T follicular helper cell (primary cell): ENCODE data around the gene CNNM2.
"Not testable (repeated sequence)": the region's sequence is repeated elsewhere in the genome, so short reads cannot be mapped to it uniquely, and the experiment has no call there.

ENCODE experiments used
- DNase-seq: peaks from one replicate; pipeline ENCODE4 v3.0.0-alpha.2; 2020; ENCODE audit warnings: low read depth

The CNNM2 gene

GRCh38 chr10:102926842-102927241, 8.7 kb downstream of the CNNM2 start:
- DNase-seq = no peak

DNA sequence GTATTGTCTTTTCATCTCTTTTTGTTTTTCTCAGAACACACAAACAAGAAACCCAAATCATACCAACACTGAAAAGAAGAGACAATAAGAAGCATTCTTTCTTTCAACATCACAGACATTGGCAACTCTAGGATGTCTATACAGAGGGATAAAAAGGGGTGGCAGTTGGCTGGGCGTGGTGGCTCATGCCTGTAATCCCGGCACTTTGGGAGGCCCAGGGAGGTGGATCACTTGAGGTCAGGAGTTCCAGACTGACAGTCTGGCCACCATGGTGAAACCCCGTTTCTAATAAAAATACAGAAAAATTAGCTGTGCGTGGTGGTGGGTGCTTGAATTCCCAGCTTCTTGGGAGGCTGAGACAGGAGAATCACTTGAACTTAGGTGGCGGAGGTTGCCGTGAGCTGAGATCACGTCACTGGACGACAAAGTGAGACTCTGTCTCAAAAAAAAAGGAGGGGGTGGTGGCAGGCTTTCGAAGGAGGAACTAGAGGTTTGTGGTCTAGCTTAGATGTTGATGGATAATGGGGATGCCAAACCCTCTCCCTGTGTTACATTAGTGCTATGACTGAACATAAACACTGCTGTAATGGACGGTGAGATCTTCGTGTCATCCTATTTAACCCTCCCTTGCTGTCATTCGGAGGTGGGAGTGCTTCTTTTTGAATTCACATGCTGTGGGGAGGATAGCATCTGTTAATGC, 9.4 kb downstream of the CNNM2 start:
- DNase-seq = no peak

- DNase-seq = not testable (repeated sequence)
Observed at GRCh38 chr10:102928442-102928841, 10.3 kb downstream of the CNNM2 start.

GRCh38 chr10:102930720-102931119, 12.6 kb downstream of the CNNM2 start:
- no peak for DNase-seq

DNA sequence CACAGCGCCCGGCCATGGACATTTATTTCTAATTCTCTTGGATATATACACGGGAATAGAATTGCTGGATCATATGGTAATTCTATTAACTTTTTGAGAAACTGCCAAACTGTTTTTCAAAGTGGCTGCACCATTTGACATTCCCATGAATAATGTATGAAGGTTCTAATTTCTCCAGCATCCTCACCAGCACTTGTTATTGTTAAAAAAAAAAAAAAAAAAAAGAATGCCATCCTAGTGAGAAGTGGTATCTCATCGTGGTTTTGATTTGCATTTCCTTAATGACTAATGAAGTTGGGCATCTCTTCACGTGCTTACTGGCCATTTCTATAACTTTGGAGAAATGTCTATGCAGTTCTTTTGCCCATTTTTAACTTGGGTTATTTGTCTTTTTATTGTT, 13.5 kb downstream of the CNNM2 start:
- DNase-seq = no peak

GRCh38 chr10:102935505-102935904, 17.4 kb downstream of the CNNM2 start:
- DNase-seq = no peak

DNA sequence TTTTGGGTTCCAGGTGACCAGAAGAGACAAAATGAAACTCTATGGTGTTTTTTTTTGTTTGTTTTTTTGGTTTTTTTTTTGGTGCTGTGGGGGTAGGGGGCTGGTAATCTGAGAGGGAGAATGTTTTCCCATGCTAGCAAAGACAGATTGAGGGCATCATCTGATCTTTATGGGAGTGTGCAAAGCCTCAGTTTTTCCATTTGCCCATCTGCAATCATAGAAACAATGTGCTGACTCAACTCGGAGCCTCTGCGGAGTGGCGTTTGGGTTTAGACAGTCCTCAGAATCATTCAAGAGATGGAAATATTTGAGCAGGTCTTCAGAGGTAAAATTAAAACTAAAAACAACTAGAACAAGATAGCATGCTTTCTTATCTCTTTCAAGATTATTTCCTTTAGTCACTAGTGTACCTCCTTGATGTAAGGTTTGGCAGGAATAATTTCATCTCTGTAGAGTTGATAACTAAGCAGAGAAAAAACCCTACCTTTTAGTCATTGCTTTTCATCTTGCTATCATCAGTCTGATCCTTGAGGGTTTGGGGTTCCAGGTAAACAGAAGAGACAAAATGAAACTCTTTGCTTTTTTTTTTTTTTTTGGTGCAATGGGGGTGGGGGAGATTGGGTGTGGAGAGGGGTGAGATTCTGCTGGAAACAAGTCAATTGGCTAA, 18.0 kb downstream of the CNNM2 start:
- DNase-seq = no peak

GRCh38 chr10:102941401-102941800, 23.3 kb downstream of the CNNM2 start:
- no peak for DNase-seq

DNA sequence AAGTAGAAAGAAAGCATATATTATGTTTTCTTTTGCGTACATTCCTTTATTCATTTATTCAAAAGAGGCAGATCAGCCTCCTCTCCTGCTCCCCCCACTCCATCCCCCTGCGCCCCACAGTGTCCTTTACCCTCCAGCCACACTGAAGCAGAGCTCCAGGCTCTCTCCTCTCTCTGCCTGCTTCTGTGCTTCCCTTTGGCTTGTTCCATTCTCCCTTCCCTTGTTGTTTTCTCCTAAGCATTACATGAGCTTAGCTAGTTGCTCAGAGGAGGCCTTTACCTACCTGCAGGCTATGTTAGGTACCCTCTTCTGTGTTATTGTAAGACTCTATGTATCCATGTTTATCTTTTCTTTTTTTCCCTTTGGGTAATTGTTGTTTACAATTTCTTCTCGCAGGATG, 27.4 kb downstream of the CNNM2 start:
- DNase-seq = no peak

- no peak for DNase-seq
Observed at GRCh38 chr10:102945962-102946361, 27.9 kb downstream of the CNNM2 start.

GRCh38 chr10:102946992-102947391, 28.9 kb downstream of the CNNM2 start:
- DNase-seq = no peak

DNA sequence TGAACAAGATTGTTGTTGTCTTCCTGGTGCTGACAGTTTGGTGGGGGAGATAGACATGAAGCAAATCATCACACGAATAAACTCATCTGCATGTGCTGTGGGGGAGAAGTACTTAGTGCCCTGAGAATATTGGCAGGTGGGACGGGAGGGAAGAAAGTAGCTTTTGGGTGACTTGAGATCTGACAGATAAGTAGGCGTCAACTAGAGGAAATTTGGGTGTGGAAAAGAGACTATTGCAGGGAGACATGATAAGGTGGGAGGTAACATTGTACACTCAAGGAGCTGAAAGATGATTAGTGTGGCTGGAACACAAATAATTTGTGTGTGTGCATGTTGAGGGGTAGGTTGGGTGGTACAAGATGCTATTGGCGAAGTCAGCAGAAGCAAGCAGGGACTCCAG, 30.1 kb downstream of the CNNM2 start:
- DNase-seq = no peak

GRCh38 chr10:102948786-102949185, 30.7 kb downstream of the CNNM2 start:
- no peak for DNase-seq

- DNase-seq = no peak
Observed at GRCh38 chr10:102949916-102950315, 31.8 kb downstream of the CNNM2 start.

DNA sequence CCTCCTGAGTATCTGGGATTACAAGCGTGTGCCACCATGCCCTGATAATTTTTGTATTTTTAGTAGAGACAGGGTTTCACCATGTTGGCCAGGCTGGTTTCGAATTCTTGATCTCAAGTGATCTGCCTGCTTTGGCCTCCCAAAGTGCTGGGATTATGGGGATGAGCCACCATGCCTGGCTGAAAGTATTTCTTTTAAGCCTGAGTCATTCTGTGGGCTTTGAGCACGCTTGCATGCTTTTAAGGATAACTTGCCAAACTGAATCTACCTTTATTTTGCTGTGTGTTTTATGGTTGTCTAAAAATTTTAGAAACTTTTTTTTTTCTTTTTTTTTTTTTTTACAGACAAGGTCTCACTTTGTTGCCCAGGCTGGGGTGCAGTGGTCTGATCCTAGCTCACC, 33.2 kb downstream of the CNNM2 start:
- no peak for DNase-seq

GRCh38 chr10:102959360-102959759, 41.3 kb downstream of the CNNM2 start:
- no peak for DNase-seq

DNA sequence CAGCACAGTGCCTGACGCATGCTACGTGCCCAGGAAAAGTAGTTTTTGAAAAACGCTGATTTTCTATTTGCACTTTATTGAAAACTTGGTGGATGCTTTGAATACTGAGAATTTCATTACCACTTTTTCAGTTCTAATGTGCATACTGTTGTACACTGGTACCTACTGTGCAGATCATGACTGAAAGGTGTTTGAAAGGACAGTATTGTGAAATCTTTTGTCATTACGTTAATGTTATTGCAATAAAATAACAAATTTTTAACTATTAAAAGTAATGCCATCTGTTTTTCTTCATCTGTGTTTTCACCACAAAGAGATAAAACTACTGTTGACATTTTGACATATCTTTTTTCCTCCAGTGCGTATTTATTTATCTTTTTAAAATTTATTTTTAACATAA, 42.1 kb downstream of the CNNM2 start:
- DNase-seq = no peak

GRCh38 chr10:102962267-102962666, 44.2 kb downstream of the CNNM2 start:
- DNase-seq = no peak

- DNase-seq = no peak
Observed at GRCh38 chr10:102962951-102963755, 45.1 kb downstream of the CNNM2 start.

- DNase-seq = no peak
Observed at GRCh38 chr10:102963756-102964025, 45.6 kb downstream of the CNNM2 start.

DNA sequence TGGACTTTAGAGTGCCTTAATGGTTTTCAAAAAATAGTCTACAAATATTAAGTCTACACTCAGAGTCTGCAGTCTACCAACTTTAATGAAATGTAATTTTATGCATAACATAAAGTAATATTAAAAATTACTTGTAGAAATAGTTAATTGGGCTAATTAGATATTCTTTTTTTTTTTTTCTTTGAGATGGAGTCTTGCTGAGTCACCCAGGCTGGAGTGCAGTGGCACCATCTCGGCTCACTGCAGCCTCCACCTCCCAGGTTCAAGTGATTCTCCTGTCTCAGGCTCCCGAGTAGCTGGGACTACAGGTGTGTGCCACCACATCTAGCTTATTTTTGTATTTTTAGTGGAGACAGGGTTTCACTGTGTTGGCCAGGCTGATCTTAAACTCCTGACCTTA, 46.0 kb downstream of the CNNM2 start:
- not testable (repeated sequence) for DNase-seq

GRCh38 chr10:102964713-102965112, 46.6 kb downstream of the CNNM2 start:
- DNase-seq = no peak

DNA sequence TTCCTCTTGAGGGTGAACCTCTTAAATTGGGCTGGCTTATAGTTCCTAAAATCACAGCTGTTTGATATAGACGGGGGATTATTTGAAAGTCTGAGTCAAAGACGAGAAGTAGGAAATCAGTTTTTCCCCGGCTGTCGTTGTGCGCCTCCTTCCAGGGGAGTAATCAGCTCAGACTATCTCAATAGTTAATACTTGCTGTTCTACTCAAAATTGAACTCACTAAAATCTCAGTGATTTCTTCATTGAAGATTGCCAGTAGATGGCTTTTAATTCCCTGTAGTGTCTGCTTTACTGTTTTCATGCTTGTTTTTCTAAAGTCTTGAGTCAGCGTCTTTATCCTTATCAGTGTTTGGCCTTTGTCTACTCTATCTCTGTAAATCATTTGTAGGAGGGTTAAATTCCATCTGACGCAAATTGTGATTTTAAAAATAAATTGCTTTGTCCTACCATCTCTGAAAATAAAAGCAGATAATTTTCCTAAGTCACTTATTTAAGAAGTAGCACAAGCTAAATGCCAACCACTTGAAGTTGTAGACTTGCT, 47.3 kb downstream of the CNNM2 start:
- DNase-seq = no peak
